SU-DHL-6 (cell line): Measurements from ENCODE around the gene COX10.

Experiments used
- H2AFZ ChIP-seq: fragments of 200-600 bp; sonication (generic); 2 replicates; pipeline ENCODE4 v1.6.1; 2014; ENCODE audit warnings: low read depth, mild to moderate bottlenecking, moderate library complexity, mixed read lengths, antibody characterized with exemption, low read length; ENCODE audit not compliant: severe bottlenecking
- H3F3A ChIP-seq: fragments of 200-600 bp; shearing (Covaris generic); 2 replicates; pipeline ENCODE4 v1.6.0; 2016; ENCODE audit warnings: antibody characterized with exemption, mild to moderate bottlenecking; ENCODE audit not compliant: insufficient read depth
- H3K27ac ChIP-seq: fragments of 200-600 bp; sonication (generic); 2 replicates; pipeline ENCODE4 v1.5.1; 2016; ENCODE audit warnings: low read depth, mild to moderate bottlenecking, low read length, moderate library complexity, mixed read lengths
- H3K27me3 ChIP-seq: fragments of 200-600 bp; sonication (generic), shearing (Covaris generic); 2 replicates; pipeline ENCODE4 v1.6.0; 2014; ENCODE audit warnings: mild to moderate bottlenecking, low read length
- H3K36me3 ChIP-seq: fragments of 200-600 bp; sonication (generic); 2 replicates; pipeline ENCODE4 v1.6.1; 2014; ENCODE audit warnings: mild to moderate bottlenecking, low read length, mixed read lengths
- H3K4me2 ChIP-seq: fragments of 300-600, 200-600 bp; shearing (Covaris generic), sonication (generic); 2 replicates; pipeline ENCODE4 v1.6.0; 2014; ENCODE audit warnings: low read length, low read depth, mild to moderate bottlenecking; ENCODE audit not compliant: poor library complexity, severe bottlenecking
- H3K4me3 ChIP-seq: fragments of 200-600 bp; sonication (generic); 2 replicates; pipeline ENCODE4 v1.5.1; 2014; ENCODE audit warnings: antibody characterized with exemption, low read length, mild to moderate bottlenecking, mixed read lengths; ENCODE audit not compliant: insufficient read depth, poor library complexity, severe bottlenecking
- H3K79me2 ChIP-seq: fragments of 200-600 bp; sonication (generic); 2 replicates; pipeline ENCODE4 v1.6.1; 2014; ENCODE audit warnings: mild to moderate bottlenecking, low read length, moderate library complexity; ENCODE audit not compliant: insufficient read depth
- H3K9ac ChIP-seq: fragments of 200-600 bp; sonication (generic); 2 replicates; pipeline ENCODE4 v1.7.0; 2014; ENCODE audit warnings: mild to moderate bottlenecking, low read length
- H3K9me2 ChIP-seq: fragments of 200-600 bp; sonication (generic); replicated peaks from 2 replicates; pipeline ENCODE4 v1.6.1; 2014; ENCODE audit warnings: low read length; ENCODE audit not compliant: insufficient read depth
- H3K9me3 ChIP-seq: fragments of 200-600 bp; sonication (generic); 2 replicates; pipeline ENCODE4 v1.6.1; 2014; ENCODE audit warnings: low read length, mixed read lengths; ENCODE audit not compliant: insufficient read depth
- H4K20me1 ChIP-seq: fragments of 200-600 bp; sonication (generic); 2 replicates; pipeline ENCODE4 v1.6.1; 2014; ENCODE audit warnings: low read depth, mild to moderate bottlenecking, antibody characterized with exemption, low read length, moderate library complexity, mixed read lengths
- EZH2phosphoT487 ChIP-seq: fragments of 200-600 bp; sonication (generic), shearing (Covaris generic); conservative IDR thresholded peaks from 2 replicates; pipeline ENCODE4 v1.6.1; 2018; ENCODE audit warnings: mild to moderate bottlenecking, antibody characterized with exemption, low read length, moderate library complexity, mixed read lengths
- TF ChIP-seq, protein P1 (sequence below): fragments of 200-600 bp; sonication (generic); IDR thresholded peaks from one replicate; pipeline ENCODE4 v1.5.1; 2017; ENCODE audit warnings: antibody characterized with exemption, mild to moderate bottlenecking, low read length, moderate library complexity; ENCODE audit not compliant: insufficient read depth, poor library complexity, severe bottlenecking

Gene COX10

DNA sequence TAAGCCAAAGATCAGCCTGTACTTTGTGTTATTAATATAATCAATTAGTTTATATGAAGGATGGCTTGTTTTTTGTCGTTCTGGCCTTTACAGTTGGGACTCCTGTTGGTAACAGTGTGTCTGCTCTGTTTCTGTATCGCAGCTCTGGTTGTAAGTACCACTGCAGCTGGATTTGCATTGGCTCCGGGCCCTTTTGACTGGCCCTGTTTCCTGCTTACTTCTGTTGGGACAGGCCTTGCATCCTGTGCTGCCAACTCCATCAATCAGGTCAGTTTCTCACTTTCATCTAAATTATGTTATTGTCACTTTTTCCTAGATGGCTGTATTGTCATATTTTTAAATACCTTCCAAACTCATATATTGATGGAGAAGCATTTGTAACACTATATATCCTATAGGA lies 32.7 kb downstream of the COX10 start:
- Histone ChIP-seq H3K27me3 (no peaks in the 10 kb centered on the region), H3K9ac (no peak overlapping the region), H3K79me2 (peaks cover 46% of the 10 kb centered on the region), H3K9me2 (no peaks in the 10 kb centered on the region), H3F3A (no peaks in the 10 kb centered on the region), H3K27ac (no peak overlapping the region), H3K4me2 (no peak overlapping the region), H3K36me3 (peaks cover 18% of the 10 kb centered on the region; the same call in 1 of the 2 replicates), H2AFZ (no peak overlapping the region), H3K9me3 (no peaks in the 10 kb centered on the region), H3K4me3 (no peak overlapping the region), H4K20me1 (peaks cover 7% of the 10 kb centered on the region; the same call in 1 of the 2 replicates)
- TF ChIP-seq EZH2phosphoT487: no peak
- TF ChIP-seq, protein P1, sequence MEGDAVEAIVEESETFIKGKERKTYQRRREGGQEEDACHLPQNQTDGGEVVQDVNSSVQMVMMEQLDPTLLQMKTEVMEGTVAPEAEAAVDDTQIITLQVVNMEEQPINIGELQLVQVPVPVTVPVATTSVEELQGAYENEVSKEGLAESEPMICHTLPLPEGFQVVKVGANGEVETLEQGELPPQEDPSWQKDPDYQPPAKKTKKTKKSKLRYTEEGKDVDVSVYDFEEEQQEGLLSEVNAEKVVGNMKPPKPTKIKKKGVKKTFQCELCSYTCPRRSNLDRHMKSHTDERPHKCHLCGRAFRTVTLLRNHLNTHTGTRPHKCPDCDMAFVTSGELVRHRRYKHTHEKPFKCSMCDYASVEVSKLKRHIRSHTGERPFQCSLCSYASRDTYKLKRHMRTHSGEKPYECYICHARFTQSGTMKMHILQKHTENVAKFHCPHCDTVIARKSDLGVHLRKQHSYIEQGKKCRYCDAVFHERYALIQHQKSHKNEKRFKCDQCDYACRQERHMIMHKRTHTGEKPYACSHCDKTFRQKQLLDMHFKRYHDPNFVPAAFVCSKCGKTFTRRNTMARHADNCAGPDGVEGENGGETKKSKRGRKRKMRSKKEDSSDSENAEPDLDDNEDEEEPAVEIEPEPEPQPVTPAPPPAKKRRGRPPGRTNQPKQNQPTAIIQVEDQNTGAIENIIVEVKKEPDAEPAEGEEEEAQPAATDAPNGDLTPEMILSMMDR: no peak

DNA sequence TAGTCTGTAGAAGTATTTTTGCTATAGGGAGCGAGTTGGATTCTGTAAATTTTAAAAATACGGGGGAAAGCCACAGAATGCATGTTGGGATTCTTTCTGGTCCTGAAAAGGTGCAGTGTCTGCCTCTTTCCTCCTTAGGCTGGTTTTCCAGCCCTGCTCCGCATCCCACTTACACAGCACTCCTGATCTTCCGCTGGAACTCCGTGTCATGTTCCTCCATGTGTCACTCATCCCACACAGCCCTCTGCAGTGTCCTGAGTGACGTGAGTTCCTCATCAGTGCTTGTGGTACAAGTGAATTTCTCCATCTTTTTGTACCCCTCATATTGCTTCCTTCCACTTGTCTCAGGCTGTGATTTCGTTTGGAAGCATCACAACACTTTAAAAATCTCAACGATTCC lies 34.5 kb downstream of the COX10 start:
- Histone ChIP-seq H3K27ac (no peak overlapping the region), H3K9me3 (no peaks in the 10 kb centered on the region), H3K27me3 (no peaks in the 10 kb centered on the region), H3K36me3 (peaks cover 21% of the 10 kb centered on the region; the same call in 1 of the 2 replicates), H2AFZ (no peak overlapping the region), H3F3A (no peaks in the 10 kb centered on the region), H4K20me1 (peaks cover 4% of the 10 kb centered on the region), H3K9ac (no peak overlapping the region), H3K79me2 (peaks cover 32% of the 10 kb centered on the region), H3K4me2 (no peak overlapping the region), H3K9me2 (no peaks in the 10 kb centered on the region), H3K4me3 (no peak overlapping the region)
- TF ChIP-seq, protein P1: no peak
- TF ChIP-seq EZH2phosphoT487: no peak

DNA sequence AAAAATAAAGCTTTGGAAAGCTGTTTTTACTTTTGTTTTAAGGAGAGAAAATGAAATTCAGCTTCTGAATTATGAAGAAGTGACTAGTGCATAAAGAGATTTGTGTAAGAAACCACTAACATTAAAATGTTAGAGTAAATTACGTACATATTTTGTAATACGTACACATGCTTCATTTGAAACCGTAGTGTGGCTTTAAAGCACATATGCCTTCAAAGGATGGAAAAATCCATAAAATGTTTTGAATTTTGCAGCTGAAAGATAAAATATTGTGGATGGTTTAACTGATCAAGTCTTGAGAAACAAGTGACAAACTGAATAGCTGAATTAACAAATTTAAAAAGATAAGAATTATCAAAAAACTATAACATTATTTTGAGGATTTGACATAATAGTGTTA lies 35.4 kb downstream of the COX10 start:
- Histone ChIP-seq H3K36me3 (peaks cover 21% of the 10 kb centered on the region; the same call in 1 of the 2 replicates), H3K79me2 (peaks cover 32% of the 10 kb centered on the region), H3K27ac (no peak overlapping the region), H3K9me2 (no peaks in the 10 kb centered on the region), H4K20me1 (peaks cover 4% of the 10 kb centered on the region), H3K27me3 (no peaks in the 10 kb centered on the region), H2AFZ (no peak overlapping the region), H3K9me3 (no peaks in the 10 kb centered on the region), H3K9ac (no peak overlapping the region), H3K4me2 (no peak overlapping the region), H3F3A (no peaks in the 10 kb centered on the region), H3K4me3 (no peak overlapping the region)
- no peak for TF ChIP-seq EZH2phosphoT487
- TF ChIP-seq, protein P1: no peak
